ENCODE measurements around the gene RARRES1.

The RARRES1 gene

DNA sequence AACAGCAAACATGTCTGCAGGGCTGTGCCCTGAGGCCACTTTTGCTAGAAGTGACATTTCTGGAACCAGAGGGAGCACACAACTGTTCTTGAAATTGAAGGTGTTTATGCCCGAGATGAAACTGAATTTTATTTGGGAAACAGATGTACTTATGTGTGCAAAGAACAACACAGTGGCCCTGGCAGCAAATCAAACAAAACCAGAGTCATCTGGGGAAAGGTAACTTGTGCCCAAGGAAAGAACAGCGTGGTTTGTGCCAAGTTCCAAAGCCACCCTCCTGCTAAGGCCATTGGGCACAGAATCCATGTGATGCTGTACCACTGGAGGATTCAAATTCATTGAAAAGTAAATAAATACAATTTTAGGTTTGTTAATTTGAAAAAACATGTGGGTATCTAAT, 31.2 kb upstream of the RARRES1 start:
- no peak for DNase-seq

DNA sequence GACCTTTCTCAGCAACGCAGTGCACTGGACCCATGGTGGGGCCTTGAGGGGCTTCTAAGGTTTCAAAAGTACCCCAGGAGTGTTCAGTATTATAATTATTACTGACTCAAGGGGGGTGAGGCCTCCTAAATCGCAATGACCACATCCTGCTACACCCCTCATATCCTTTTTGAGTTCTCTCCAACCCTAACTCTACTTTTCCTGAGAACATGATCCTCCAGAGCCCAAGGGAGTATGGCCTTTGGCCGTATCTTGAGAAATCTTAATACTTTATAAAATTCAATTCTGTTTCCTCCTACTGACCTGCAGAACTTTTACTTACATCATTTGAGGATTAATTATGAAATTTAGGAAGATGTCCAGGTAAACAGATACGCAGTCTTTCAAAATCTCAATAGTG, 30.4 kb upstream of the RARRES1 start:
- DNase-seq = no peak

DNA sequence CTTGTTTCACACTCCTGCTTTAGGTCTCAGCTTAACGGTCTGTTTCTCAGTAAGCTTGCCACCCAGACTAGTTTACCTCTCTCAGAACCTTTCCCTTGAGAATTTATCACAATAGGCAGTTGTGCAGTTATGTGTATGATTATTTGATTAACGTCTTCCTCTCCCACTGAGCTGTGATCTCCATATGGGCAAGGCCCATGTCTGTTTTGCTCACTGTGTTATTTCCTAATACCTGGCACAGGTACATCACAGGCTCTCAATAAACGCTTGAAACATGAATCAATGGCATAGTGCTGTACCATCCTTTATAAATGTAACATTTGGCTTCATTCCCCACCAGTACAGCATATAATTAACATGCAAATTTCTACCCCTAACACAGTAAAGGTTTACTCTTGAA, 29.1 kb upstream of the RARRES1 start:
- no peak for DNase-seq

DNA sequence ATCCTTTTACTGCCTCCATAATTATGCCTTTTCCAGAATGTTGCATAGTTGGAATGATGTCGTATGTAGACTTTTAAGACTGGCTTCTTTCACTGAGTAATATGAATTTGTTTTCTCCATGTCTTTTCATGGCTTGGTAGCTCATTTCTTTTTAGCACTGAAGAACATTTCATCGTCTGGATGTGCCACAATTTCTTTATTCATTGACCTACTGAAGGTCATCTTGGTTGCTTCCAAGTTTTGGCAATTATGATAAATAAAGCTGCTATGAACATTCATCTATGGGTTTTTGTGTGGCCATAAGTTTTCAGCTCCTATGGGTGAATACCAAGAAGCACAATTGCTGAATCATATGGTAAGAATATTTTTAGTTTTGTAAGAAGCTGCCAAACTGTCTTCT, 23.2 kb upstream of the RARRES1 start:
- no peak for DNase-seq

DNA sequence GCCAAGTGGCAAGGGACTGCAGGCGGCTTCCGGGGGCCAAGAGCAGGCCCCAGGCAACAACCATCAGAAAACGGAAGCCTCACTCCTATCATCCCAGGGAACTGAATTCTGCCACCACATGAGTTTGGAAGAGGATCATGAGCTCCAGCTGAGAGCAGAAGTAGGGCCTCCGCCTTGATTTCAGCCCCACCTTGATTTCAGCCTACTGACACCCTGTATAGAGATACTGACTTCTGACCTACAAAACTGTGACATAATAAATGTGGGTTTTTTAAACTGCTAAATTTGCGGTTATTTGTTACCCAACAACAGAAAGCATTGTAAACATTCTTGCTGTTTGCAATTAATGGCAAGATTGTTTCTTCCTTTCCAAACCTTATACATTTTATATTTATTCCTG, 21.6 kb upstream of the RARRES1 start:
- no peak for DNase-seq

DNA sequence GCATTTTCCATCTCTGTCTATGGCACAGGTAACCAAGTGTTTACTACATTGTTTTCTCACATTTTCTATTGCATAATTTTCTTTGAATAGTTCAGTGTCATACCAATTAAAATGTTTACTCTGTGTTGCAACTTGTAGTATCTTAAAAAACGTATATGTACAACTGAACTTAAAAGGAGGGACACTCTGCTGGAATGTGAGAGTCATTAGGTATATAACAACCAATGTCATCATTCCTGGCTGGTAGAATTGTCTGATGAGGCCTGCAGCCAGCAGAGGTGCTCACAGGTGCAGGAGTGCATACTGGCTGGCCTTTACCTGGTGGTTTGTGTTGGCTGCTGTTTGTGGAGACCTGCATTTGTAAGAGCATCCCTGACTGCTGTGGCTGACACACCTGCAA, 19.1 kb upstream of the RARRES1 start:
- no peak for DNase-seq

DNA sequence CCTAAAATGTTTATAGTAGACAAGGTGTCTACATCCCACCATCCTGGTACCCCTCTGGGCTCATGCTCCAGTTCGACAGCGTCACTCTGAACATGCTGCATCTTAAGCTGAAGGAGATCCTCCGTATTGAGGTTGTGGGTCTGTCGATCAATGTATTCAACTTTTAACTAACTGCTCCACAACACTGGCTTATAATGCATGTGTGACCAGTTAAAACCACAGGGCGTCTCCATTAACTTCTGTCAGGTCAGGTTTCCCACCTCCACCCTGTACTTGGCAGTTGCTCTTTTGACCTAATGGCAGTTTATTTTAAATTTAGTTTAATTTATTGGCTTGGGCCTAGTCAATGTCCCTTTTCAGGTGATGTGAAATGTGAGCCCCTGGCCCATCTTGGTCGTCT, 17.8 kb upstream of the RARRES1 start:
- DNase-seq = no peak

DNA sequence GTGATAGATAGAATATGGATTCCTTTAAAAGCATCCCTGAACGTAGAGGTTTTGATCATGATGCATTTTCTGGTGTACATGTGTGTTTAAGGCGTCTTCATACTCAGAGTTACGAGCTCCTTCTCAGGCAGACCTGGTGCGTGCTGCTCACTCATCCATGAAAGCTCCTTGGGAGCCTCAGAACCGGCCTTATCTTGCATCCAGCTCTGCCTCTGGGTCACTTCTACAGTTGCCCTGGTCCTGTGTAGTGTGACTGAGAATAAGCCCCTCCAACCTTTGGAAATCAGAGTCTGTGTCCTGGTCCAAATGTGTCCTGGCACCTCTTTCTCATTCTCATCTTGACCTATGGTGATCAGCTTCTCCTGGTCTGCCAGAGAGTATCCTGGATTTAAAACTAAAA, 17.3 kb upstream of the RARRES1 start:
- no peak for DNase-seq

DNA sequence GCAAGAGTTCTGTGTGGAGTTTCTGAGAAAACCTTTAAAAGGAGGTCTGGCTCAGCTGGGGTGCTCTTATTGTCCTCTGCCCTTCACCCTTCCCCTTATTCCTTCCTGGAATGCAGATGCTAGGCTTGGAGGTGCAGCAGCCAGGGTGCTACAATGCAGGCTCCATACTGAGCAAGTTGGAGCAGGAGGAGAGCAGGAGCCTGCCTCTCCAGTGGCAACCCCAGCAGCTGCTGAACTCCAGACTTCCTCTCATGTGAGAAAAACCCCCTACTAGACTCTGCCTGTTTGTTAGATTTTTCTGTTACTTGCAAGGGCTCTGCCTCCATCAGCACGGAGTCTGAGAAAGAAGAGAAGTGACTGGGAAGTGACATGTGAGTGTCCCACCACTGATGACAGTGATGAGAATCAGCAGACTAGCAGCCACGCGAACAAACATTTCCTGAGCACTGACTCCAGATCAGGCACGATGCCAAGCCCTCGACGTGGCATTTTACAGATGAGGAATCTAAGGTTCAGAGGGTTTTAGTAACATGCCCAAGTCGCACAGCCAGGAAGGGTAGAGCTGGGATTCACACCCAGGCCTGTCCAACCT, 16.1 kb upstream of the RARRES1 start:
- no peak for DNase-seq

DNA sequence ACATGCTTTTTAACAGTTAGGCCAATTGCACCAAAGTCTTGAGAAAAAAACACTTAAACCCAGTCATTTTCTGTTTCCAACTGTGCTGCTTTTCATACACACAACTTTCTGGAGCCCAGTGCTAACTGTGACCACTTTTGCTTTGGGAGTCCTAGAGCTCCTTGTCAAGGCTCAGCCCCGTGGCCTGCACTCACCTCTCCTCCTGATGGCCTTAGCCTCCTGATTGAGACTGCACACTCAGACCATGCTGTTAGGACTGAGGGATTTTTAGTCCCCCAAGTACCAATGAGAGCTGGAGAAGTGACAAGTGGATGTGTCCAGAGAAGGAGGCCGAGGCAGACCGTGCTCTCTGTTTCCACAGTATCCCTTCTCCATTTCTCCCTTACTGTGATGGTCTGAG, 15.2 kb upstream of the RARRES1 start:
- no peak for DNase-seq

DNA sequence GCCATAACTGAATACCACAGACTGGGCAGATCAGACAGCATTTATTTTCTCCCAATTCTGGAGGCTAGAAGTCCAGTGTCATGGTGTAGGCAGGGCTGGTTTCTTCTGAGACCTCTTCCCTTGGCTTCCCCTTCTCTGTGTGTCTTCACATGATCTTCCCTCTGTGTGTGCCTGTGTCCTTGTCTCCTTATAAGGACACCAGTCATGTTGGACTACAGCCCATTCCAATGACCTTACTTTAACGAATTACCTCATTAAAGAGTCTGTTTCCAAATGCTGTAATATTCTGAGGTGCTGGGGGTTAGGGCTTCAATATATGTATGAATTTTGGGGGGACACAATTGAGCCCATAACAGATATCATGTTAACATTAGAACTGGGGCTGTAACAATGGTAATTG, 13.3 kb upstream of the RARRES1 start:
- no peak for DNase-seq

DNA sequence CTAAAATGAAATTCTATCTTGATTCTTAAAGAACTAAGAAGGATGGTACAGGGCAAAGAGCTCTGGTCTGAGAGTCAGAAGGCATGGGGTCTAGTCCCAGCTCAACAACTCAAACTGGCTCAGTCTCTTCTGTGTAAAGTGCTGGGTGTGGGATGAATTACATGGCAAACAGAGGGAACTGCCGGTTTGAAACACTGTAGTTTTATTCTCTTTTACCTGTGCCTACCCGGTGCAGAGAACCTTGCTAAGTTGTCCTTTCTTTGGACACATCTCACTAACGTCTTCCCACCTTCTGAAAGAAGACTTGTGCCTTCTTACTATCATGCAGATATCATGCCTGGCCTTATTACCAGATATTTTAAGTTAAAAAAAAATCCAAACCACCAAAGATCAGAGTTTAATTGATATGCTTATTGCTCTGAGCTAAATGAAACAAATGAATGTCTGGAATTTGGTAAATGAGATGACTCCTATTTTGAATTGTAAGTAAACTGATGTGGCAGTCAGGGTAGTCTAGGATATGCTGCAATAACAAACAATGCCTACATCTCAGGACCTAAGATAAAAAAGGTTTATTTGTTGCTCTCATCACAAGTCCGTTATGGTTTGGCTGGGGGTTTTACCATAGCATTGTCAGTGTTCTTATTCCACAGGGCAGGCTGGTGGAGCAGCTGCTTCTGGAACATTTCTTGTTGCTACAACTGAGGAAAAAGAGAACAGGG, 12.5 kb upstream of the RARRES1 start:
- DNase-seq = no peak

DNA sequence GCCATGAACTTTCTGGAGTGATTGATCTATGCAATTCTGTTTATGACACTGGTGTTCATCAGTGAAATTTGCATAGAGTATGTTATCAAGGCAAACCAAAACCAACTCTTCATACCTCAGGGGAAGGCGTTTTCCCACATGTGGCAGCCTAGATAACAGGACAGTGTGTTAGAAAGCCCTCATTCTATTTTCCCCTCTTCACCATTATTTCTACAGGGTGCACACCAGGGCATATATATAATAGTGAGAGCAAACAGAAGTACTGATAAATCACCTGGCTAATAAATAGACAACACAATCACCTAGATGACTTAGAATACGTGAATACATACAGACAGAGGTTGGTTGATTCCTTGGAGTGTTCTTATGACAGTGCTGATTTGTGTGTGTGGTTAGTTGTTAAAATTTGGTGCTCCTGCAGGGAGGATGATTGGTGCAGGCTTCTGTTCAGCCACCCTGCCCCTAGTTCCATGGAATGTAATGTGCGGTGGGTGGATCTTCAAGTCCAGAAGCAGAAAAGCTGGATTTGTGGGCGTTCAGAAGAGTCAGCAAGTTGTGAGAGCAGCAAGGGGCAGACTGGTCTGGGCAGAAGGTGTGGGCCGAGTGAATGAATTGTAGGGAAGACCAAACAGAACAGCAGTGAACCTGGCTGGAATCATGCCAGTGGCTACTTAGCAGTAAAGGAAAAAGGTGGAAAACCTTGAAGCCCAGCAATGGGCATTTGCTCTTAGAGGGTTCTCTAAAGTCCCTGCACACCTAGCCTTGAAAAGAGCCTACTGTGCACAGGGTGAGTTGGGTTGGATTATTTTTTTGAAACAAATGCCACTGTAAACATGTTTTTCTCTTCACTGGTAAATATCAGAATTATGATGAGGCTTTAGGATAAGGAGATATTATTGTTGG, 11.7 kb upstream of the RARRES1 start:
- no peak for DNase-seq

DNA sequence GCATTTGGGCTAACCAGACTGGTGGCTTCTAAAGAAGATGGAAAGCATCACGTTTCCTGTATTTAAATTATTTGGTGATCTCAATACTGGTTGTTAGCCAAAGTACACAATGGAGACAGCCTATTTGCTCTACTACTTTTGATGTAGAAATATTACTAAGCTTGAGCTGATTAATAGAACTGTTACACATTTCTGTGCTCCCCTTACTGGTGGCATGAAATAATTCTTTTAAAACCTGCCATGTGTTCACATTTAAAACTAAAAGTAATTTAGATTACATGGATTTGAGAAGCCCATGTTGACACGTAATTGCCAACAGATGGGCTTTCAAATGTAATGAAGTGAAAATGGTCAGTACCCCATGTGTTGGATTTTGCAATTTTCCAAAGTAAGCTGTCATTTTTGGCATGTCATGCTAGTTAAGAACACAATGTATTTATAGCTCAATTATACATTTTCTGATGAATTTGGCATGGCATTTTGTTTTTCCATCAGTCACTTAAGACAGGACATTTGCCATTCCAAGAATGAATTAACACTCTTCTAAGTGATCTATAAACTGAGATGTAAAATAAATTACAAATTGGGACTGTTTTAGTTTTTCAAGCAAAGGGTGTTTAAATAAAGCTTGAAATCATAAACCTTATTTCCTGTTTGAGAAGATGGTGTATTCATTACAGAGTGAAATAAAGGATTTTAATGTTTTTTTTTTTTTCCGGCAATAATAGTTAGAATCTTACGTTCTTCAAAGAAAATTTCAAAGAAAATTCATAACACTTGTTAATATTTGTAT, 10.8 kb upstream of the RARRES1 start:
- no peak for DNase-seq

DNA sequence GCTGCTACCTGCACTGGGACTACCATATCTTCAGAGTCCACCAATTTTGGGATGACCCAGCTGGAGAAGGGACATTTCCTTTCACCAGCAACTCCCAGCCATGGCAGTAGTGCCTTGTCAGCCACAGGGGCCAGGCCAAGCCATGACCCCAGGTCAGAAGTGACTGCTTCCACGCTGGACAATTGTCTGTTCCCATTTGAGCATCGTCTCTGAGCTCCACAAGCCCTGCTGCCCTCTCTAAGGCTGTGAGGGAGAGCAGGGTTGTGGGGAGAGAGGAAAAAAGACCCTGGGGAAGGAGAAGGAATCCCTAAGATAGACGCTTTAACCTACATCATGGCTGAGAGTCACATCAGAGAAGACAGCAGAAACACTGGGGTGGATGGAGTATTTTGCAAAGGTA, 7.4 kb upstream of the RARRES1 start:
- DNase-seq = no peak

DNA sequence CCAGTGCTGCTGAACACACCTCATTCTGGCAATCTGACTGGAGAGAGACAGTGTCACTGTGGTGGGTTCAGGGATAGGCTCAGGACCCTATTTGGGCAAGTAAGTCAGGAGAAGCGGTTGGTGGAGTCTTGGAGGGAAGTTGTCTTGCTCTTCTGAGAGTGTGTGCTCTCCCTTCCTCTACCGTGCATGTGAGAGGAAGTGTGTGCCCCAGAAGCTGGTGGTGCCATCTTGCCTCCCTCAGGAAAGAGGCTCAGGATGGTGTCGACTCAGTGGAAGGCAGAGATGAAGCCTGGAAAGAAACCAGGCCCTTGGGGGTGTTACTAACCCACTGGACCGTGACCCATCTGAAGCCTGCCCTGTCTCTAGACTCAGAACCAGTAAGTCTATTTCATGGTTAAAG, 6.8 kb upstream of the RARRES1 start:
- DNase-seq = no peak

DNA sequence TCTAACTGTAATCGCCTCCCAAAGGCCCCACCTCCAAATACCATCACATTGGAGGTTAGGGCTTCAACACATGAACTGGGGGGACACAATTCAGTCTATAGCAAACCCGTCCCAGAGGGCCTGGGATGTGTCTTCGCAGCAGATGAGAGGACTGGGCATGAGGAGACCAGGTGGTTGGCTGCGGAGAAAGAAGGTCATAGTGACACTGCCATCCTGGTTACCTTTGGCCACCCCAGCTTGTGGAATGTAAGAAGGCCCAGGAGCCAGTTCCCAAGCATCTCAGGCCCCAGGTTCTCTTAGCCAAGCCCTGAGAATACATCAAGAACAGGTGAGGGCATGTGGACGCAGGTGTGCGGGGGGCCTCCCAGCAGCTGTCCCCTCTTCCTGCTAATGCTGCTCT, 6.4 kb upstream of the RARRES1 start:
- no peak for DNase-seq

DNA sequence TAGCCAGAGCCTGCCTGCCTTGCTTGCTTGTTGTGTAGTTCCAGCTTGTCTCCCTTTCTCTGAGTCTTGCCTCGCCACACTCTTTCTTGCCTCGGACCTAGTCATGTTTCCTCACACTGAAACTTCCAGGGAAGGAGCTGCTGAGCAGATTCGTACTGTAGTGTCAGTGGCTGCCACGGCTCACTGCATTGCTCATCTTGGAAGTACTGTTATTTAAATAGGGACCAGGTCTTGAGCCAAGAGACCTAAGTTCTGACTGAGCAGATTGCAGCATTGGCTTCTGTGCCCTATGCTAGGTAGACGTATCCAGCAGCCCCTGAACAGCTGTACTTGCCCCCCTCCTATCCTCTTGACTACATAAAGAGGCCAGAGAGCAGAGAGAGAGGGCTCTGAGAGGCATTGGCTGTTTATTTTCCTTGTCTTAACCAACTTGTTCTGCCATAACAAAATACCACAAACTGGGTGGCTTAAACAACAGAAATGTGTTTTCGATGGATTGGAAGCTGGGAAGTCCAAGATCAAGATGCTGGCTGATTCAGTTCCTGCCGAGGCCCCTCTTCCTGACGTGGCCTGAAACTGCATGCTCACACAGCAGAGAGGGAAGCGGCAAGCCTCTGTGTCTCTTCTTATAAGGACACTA, 5.8 kb upstream of the RARRES1 start:
- DNase-seq = no peak

DNA sequence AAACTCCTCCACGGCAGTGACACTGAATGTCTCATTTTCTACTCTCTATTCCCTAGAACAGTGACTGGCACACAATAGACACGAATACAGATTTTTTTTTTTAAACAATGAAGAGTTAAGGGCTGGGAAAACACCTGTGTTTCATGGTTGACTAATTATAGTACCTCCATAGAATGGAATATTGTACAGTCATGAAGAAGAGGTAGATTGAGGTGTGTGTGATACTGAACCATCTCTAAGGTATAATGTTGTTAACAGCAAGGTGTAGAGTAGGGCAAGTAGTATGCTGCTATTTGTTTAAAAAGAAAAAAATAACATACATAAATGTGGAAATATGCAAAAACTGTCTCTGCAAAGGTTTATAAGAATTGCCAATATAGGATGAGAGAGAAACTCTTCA, 5.2 kb upstream of the RARRES1 start:
- DNase-seq = no peak

DNA sequence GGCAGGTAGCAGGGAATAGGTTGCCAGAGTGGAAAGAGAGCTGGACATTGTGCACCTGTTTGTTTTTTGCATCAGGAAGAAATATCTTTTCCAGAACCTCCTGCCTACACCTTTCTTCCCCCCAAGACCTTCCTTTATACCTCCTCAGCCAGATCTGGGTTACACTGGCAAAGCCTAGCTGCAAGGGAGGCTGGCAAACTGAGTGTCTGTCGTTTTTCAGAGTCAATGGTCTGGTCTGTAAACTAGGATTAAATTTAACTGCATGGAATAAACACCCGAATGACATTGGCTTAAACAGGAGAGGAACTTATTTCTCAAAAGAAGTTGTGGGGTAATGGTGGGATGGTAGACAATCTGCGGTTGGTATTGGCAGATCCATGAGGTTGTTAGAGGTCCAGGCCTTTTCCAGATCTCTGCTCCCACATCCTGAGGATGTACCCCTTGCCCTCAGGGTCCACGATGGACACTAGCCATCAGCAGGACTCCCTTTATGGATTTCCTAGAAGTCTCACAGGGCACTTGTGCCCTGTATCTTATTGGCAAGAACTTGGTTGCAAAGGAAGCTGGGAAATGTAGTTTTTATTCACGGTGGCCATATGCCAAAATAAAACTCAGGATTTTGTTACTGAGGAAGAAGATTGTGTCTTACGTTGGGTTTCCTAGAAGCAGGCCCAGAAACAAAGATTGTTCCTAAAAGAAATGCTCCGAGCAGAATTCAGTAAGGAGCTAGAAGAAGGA, 3.2 kb upstream of the RARRES1 start:
- no peak for DNase-seq

DNA sequence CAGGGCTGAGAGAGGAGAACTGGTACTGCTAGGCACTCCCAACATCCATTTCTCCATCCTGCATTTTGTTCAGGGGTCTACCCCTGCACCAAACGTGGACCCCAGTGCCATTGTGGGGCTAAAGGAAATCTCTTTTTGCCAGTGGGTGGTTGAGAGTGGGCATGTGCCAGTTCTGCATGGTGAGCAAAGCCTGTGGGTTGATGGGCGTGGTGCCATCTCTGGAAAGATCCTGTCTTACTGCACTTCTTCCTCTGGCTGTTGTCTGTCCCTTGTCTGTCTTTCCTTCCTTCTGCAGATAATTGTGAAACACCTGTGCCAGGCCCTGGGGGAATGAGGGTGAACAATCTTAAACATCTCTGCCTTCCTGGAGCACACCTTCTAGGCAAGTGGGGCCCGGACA, 1.4 kb upstream of the RARRES1 start:
- DNase-seq = no peak

DNA sequence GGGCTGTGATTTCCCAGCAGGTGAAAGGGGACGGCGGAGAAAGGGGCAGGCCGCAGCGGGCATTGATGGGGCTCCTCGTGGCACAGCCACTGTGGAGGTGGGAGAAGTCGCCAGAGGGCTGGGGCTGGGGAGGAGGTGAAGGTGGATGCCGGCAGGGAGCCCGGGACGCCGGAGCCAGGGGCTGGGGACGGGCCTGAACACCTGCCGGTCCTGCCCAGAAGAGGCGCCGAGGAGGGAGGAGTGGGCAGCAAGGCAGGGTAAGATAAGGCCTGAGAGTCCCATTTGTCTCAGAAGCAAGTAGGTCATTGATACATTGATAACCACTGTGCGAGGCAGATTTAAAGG, 571 bp upstream of the RARRES1 start:
- no peak for DNase-seq
